ENCODE data around the gene MEGF11.

The MEGF11 gene

DNA sequence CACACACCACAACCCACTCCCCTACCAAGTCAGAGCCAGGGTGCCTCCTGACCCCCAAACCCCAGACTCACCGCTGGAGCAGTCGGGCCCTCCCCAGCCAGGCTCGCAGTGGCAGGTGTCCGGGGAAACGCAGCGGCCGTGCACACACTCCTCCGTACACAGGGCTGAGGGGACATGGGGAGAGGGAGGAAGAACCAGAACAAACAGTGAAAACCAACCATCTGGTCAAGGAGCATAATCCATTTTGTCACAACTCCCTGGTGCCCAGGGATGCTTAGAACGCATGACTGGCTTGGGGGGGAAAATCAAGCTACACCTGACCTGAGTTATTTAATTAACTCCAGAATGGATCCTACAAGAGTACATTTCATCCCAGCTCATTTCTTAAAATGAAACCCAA is 159.2 kb downstream of the MEGF11 start:
- H3K4me3 ChIP-seq (ENCODE audit: low read depth, low read length) = no peak overlapping the region
- no peaks in the 10 kb centered on the region for H3K9me3 ChIP-seq (ENCODE audit: control insufficient read depth, insufficient read depth, low read depth, low read length)
- no peak overlapping the region for H3K27ac ChIP-seq (ENCODE audit: extremely low read depth, low read depth, low read length)
- ChIA-PET CTCF (interaction anchor here (0.6 to 1.4 kb wide), 2 partner anchors 9 to 114 kb away, joined by 9 to 10 read pairs; no protein-coding TSS in a partner anchor), POLR2A (no interaction called here)
- no peaks in the 10 kb centered on the region for H3K36me3 ChIP-seq (ENCODE audit: control insufficient read depth in 2 of 2, insufficient read depth in 1 of 2, low read length in 2 of 2)
- TF ChIP-seq HOXA7 (CRISPR knock-in tag; IDR thresholded peaks at IDR 0.05; ENCODE audit: borderline replicate concordance) = no peak
- no peak for TF ChIP-seq ZNF768 (tag by site-specific recombination; IDR thresholded peaks at IDR 0.05)
- TF ChIP-seq, protein P1, sequence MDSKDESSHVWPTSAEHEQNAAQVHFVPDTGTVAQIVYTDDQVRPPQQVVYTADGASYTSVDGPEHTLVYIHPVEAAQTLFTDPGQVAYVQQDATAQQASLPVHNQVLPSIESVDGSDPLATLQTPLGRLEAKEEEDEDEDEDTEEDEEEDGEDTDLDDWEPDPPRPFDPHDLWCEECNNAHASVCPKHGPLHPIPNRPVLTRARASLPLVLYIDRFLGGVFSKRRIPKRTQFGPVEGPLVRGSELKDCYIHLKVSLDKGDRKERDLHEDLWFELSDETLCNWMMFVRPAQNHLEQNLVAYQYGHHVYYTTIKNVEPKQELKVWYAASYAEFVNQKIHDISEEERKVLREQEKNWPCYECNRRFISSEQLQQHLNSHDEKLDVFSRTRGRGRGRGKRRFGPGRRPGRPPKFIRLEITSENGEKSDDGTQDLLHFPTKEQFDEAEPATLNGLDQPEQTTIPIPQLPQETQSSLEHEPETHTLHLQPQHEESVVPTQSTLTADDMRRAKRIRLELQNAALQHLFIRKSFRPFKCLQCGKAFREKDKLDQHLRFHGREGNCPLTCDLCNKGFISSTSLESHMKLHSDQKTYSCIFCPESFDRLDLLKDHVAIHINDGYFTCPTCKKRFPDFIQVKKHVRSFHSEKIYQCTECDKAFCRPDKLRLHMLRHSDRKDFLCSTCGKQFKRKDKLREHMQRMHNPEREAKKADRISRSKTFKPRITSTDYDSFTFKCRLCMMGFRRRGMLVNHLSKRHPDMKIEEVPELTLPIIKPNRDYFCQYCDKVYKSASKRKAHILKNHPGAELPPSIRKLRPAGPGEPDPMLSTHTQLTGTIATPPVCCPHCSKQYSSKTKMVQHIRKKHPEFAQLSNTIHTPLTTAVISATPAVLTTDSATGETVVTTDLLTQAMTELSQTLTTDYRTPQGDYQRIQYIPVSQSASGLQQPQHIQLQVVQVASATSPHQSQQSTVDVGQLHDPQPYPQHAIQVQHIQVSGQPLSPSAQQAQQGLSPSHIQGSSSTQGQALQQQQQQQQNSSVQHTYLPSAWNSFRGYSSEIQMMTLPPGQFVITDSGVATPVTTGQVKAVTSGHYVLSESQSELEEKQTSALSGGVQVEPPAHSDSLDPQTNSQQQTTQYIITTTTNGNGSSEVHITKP (tag by site-specific recombination; IDR thresholded peaks at IDR 0.05) = 0 out of 2 replicates have a peak, but pooled peaks have one; percentile 15
- no peaks in the 10 kb centered on the region for H3K4me1 ChIP-seq (ENCODE audit: control insufficient read depth, insufficient read depth, low read length)

DNA sequence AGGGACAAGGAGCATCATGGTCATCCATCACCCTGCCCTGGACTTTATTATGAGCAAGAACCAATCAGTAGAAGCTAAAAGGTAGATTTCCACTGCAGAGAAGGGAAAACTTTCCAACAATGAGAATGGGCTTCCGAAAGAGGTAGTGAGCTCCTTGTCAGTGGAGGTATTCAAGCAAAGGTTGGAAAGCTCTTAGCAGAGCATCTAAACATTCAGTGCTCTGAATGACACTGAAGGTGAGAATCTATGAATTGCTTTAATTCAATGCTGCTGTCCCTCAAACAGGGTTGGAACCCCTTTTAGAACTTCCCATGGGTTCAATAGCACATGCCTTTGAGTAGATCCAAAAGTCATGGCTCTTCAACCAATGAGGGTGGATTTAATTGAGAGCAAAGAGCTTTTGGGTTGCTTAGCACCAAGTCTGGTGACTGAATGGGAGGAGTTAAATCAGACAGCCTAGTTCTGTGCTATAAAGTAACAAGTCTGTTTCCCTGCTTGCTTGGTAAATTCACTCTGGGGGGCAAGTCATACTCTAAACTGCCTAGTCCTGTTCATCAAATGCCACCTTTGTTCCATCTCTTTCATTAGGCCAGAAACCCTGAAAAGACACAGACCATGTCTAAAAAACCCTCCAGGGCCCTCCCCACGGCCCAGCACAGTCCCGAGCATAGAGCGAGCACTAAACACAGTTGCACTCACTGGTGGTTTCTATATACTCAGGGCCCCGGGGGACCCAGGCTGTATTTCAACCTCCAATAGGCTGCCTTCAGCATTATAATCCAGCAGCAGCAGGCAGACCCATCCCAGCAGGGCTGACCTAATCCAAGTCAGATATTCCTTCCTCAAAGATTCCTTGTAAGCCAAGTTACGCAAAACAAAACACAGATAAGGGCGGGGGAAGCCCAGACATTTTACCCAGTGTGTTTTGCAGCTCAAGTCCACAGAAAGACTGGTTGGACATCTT is 161.2 kb downstream of the MEGF11 start:
- Histone ChIP-seq H3K9me3 (ENCODE audit: control insufficient read depth, insufficient read depth, low read depth, low read length) (no peaks in the 10 kb centered on the region), H3K4me3 (ENCODE audit: low read depth, low read length) (no peak overlapping the region), H3K4me1 (ENCODE audit: control insufficient read depth, insufficient read depth, low read length) (no peaks in the 10 kb centered on the region), H3K27ac (ENCODE audit: extremely low read depth, low read depth, low read length) (no peak overlapping the region), H3K36me3 (ENCODE audit: control insufficient read depth in 2 of 2, insufficient read depth in 1 of 2, low read length in 2 of 2) (no peaks in the 10 kb centered on the region)
- ChIA-PET POLR2A (no interaction called here), CTCF (interaction anchor here (1.4 kb wide), 1 partner anchor 405 kb away, joined by 3 read pairs; the partner anchor contains the start of gene SNAPC5)
- TF ChIP-seq ZNF473 (tag by site-specific recombination; IDR thresholded peaks at IDR 0.05) = no peak
- TF ChIP-seq BCL11A (tag by site-specific recombination; IDR thresholded peaks at IDR 0.05; ENCODE audit: low read depth) = no peak
- no peak for TF ChIP-seq ZNF621 (tag by site-specific recombination; IDR thresholded peaks at IDR 0.05)
- TF ChIP-seq ZNF311 (tag by site-specific recombination; IDR thresholded peaks at IDR 0.05; ENCODE audit: borderline replicate concordance) = no peak
- TF ChIP-seq ZNF701 (tag by site-specific recombination; IDR thresholded peaks at IDR 0.05) = no peak
- no peak for TF ChIP-seq BCL11B (tag by site-specific recombination; IDR thresholded peaks at IDR 0.05; ENCODE audit: low read depth)
- TF ChIP-seq ZNF501 (tag by site-specific recombination; IDR thresholded peaks at IDR 0.05) = no peak
- TF ChIP-seq ZNF274 (IDR thresholded peaks at IDR 0.05; ENCODE audit: low read length) = no peak
- TF ChIP-seq ZNF274 (tag by site-specific recombination; IDR thresholded peaks at IDR 0.05; ENCODE audit: borderline replicate concordance) = no peak
- no peak for TF ChIP-seq FEZF1 (tag by site-specific recombination; IDR thresholded peaks at IDR 0.05)
- TF ChIP-seq, protein P2, sequence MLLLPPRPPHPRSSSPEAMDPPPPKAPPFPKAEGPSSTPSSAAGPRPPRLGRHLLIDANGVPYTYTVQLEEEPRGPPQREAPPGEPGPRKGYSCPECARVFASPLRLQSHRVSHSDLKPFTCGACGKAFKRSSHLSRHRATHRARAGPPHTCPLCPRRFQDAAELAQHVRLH (tag by site-specific recombination; IDR thresholded peaks at IDR 0.05) = peak; percentile 83
- no peak for TF ChIP-seq ZNF561 (tag by site-specific recombination; IDR thresholded peaks at IDR 0.05; ENCODE audit: borderline replicate concordance)
- no peak for TF ChIP-seq ZNF184 (tag by site-specific recombination; IDR thresholded peaks at IDR 0.05)
- TF ChIP-seq ZNF677 (tag by site-specific recombination; IDR thresholded peaks at IDR 0.05) = no peak
- 0 out of 2 replicates have a peak, but pooled peaks have one; percentile 9 for TF ChIP-seq ZIC2 (tag by site-specific recombination; IDR thresholded peaks at IDR 0.05)
- no peak for TF ChIP-seq ZNF10 (tag by site-specific recombination; IDR thresholded peaks at IDR 0.05)
- peak; percentile 55 for TF ChIP-seq GLIS1 (tag by site-specific recombination; IDR thresholded peaks at IDR 0.05)
- no peak for TF ChIP-seq ZSCAN23 (tag by site-specific recombination; IDR thresholded peaks at IDR 0.05)
- no peak for TF ChIP-seq KLF10 (tag by site-specific recombination; IDR thresholded peaks at IDR 0.05)
- no peak for TF ChIP-seq ZFP3 (tag by site-specific recombination; IDR thresholded peaks at IDR 0.05; ENCODE audit: low read depth)
- TF ChIP-seq, protein P3, sequence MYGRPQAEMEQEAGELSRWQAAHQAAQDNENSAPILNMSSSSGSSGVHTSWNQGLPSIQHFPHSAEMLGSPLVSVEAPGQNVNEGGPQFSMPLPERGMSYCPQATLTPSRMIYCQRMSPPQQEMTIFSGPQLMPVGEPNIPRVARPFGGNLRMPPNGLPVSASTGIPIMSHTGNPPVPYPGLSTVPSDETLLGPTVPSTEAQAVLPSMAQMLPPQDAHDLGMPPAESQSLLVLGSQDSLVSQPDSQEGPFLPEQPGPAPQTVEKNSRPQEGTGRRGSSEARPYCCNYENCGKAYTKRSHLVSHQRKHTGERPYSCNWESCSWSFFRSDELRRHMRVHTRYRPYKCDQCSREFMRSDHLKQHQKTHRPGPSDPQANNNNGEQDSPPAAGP (tag by site-specific recombination; IDR thresholded peaks at IDR 0.05) = no peak
- TF ChIP-seq, protein P4, sequence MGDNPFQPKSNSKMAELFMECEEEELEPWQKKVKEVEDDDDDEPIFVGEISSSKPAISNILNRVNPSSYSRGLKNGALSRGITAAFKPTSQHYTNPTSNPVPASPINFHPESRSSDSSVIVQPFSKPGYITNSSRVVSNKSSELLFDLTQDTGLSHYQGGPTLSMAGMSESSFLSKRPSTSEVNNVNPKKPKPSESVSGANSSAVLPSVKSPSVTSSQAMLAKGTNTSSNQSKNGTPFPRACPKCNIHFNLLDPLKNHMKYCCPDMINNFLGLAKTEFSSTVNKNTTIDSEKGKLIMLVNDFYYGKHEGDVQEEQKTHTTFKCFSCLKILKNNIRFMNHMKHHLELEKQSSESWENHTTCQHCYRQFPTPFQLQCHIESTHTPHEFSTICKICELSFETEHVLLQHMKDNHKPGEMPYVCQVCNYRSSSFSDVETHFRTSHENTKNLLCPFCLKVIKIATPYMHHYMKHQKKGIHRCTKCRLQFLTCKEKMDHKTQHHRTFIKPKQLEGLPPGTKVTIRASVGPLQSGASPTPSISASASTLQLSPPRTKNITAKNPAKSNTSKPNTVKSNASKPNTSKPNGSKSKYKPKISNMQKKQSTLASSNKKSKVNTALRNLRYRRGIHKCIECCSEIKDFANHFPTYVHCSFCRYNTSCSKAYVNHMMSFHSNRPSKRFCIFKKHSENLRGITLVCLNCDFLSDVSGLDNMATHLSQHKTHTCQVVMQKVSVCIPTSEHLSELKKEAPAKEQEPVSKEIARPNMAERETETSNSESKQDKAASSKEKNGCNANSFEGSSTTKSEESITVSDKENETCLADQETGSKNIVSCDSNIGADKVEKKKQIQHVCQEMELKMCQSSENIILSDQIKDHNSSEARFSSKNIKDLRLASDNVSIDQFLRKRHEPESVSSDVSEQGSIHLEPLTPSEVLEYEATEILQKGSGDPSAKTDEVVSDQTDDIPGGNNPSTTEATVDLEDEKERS (tag by site-specific recombination; IDR thresholded peaks at IDR 0.05) = no peak
- TF ChIP-seq ZNF623 (tag by site-specific recombination; IDR thresholded peaks at IDR 0.05) = no peak
- no peak for TF ChIP-seq IKZF3 (tag by site-specific recombination; IDR thresholded peaks at IDR 0.05)
